WERI-Rb-1 (cell line): Measurements from ENCODE around the gene NPEPL1.
"Not testable (repeated sequence)": the region's sequence is repeated elsewhere in the genome, so short reads cannot be mapped to it uniquely, and the experiment has no call there.

Source experiments
- DNase-seq: peaks from one replicate; pipeline ENCODE4 v3.0.0-alpha.2; 2020
- H3K27ac ChIP-seq: fragments of 250-450 bp; sonication (Bioruptor Pico); 2 replicates; pipeline ENCODE4 v1.5.1; 2020; ENCODE audit warnings: mild to moderate bottlenecking, moderate library complexity
- H3K27me3 ChIP-seq: fragments of 250-450 bp; sonication (Bioruptor Pico); 2 replicates; pipeline ENCODE4 v1.5.1; 2021; ENCODE audit warnings: mild to moderate bottlenecking, low read depth, moderate library complexity; ENCODE audit not compliant: insufficient read depth, severe bottlenecking
- H3K36me3 ChIP-seq: fragments of 250-450 bp; sonication (Bioruptor Pico); 2 replicates; pipeline ENCODE4 v1.5.1; 2020; ENCODE audit warnings: mild to moderate bottlenecking, moderate library complexity
- H3K4me3 ChIP-seq: 2 replicates; pipeline ENCODE4 v1.5.1; 2011; ENCODE audit warnings: low read depth, mild to moderate bottlenecking, control low read depth, low read length
- H3K9me3 ChIP-seq: fragments of 250-450 bp; sonication (Bioruptor Pico); 2 replicates; pipeline ENCODE4 v1.5.1; 2021; ENCODE audit warnings: mild to moderate bottlenecking, moderate library complexity; ENCODE audit not compliant: severe bottlenecking
- CTCF ChIP-seq: IDR thresholded peaks from 2 replicates; pipeline ENCODE4 v1.5.1; 2011; ENCODE audit warnings: low read depth, mild to moderate bottlenecking, control low read depth, inconsistent platforms, low read length

NPEPL1 gene, protein sequence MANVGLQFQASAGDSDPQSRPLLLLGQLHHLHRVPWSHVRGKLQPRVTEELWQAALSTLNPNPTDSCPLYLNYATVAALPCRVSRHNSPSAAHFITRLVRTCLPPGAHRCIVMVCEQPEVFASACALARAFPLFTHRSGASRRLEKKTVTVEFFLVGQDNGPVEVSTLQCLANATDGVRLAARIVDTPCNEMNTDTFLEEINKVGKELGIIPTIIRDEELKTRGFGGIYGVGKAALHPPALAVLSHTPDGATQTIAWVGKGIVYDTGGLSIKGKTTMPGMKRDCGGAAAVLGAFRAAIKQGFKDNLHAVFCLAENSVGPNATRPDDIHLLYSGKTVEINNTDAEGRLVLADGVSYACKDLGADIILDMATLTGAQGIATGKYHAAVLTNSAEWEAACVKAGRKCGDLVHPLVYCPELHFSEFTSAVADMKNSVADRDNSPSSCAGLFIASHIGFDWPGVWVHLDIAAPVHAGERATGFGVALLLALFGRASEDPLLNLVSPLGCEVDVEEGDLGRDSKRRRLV

DNA sequence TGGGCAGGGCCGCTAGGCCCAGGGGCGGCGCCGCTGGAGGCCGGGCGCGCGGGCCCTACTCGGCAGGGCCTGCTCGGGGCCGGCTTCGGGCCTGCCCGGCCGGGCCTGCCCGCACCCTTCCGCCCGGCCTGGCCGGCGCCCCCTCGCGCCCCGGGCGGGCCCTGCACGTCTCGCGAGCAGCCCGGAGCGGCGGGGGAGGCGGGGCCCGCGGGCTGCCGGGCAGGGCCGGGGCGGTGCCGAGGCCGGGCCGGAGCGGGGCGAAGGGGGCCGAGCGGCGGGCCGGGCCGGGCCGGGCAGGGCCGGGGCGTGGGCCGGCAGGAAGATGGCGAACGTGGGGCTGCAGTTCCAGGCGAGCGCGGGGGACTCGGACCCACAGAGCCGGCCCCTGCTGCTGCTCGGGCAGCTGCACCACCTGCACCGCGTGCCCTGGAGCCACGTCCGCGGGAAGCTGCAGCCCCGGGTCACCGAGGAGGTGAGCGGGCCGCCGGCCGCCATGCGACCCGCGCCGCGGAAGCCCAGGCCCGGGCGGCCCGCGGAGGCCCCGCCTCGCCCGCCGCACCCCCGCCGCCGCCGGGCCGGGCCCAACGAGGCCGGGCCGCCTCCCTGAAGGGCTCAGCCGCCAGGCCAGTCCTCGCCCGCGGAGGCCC, at the start of gene NPEPL1:
Gene NPEPL1, plus strand, starts transcription at position 222 of the 647 bp plus-strand sequence. Its CDS starts 101 bp downstream, at position 323.
- no peaks in the 10 kb centered on the region for H3K27me3 ChIP-seq
- H3K36me3 ChIP-seq = peaks cover 7% of the 10 kb centered on the region
- peak within 1 kb of the TSS; percentile 18 for H3K4me3 ChIP-seq
- H3K9me3 ChIP-seq = no peaks in the 10 kb centered on the region
- H3K27ac ChIP-seq = peak within 1 kb of the TSS; percentile 62
- TF ChIP-seq CTCF = no peak
- DNase-seq = peak; percentile 34

DNA sequence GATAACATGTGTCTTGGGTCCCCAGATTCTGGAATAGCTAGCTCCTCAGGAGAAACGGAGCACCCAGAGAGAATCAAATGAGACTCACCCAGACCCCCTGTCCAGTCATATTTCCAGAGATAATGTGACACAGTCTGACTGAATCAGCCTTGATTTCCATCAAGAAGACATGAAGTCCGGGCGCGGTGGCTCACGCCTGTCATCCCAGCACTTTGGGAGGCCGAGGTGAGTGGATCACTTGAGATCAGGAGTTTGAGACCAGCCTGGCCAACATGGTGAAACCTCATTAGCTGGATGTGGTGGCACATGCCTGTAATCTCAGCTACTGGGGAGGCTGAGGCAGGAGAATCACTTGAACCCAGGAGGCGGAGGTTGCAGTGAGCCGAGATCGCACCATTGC, 49.7 kb upstream of the NPEPL1 start:
- not testable (repeated sequence) for H3K36me3 ChIP-seq, H3K9me3 ChIP-seq, DNase-seq, H3K4me3 ChIP-seq, H3K27me3 ChIP-seq, H3K27ac ChIP-seq

- no peak for TF ChIP-seq CTCF
- Histone ChIP-seq H3K27ac (no peak overlapping the region), H3K27me3 (no peaks in the 10 kb centered on the region), H3K4me3 (no peak overlapping the region), H3K36me3 (no peaks in the 10 kb centered on the region), H3K9me3 (no peaks in the 10 kb centered on the region)
- DNase-seq = no peak
Measured at GRCh38 chr20:58645412-58645968, 47.1 kb upstream of the NPEPL1 start.

GRCh38 chr20:58646257-58646656, 46.3 kb upstream of the NPEPL1 start:
- DNase-seq = no peak
- H3K27ac ChIP-seq = no peak overlapping the region
- H3K36me3 ChIP-seq = peaks cover under 1% of the 10 kb centered on the region
- no peak for TF ChIP-seq CTCF
- H3K4me3 ChIP-seq = no peak overlapping the region
- H3K9me3 ChIP-seq = no peaks in the 10 kb centered on the region
- no peaks in the 10 kb centered on the region for H3K27me3 ChIP-seq

DNA sequence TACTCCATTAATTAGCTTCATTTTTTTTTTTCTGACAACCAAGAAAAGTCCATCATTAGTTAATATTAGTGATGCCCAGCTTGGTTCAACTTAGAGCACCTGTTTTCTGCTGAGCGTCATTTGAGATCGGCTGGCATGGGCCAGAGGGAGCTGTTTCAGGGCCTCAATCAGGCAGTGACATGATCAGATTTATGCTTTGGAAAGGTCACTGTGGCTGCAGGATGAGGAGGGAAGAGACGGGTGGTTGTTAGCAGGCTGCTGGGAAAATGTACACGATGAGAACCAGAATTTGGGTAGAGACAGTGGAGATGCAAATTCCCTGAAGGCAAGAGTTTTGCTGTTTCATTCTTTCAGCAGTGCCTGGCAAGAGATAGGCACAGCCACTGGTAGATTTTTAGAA, 45.9 kb upstream of the NPEPL1 start:
- H3K27ac ChIP-seq = no peak overlapping the region
- TF ChIP-seq CTCF = no peak
- H3K36me3 ChIP-seq = peaks cover 2% of the 10 kb centered on the region
- no peak for DNase-seq
- H3K9me3 ChIP-seq = no peaks in the 10 kb centered on the region
- no peak overlapping the region for H3K4me3 ChIP-seq
- no peaks in the 10 kb centered on the region for H3K27me3 ChIP-seq

DNA sequence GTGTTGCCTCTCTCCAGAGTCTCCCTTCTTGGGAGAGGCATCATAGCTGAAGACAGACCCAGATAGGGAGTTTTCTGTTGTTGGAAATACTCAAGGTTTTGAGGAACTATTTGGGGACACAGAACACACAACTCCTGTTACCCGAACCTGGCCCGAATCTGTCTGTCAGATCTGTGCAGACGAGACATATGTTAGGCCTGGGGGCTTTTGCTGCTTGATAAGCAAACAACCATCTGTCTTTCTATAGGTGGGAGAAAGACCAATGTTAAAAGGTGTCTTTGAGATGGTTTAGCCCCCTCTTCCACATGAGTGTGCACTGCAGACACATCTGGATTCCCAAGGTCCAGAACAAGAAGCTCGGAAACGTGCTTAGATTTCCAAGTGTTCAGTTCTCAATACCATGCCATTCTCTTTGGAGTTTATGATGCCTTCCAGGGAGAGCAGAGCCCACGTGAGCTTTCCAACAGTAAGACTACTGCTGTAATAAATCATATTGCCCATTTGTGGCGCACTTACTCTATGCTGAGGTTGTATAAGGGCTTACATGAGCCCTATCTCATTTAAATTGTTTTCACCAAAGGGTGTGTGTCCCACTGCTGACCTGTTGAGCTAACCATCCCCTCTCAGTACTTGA, 45.3 kb upstream of the NPEPL1 start:
- no peak for DNase-seq

More for the DNA sequence above, 45.3 kb upstream of the NPEPL1 start:
- no peaks in the 10 kb centered on the region for H3K27me3 ChIP-seq
- H3K36me3 ChIP-seq = peaks cover 2% of the 10 kb centered on the region
- no peak for TF ChIP-seq CTCF
- H3K9me3 ChIP-seq = no peaks in the 10 kb centered on the region
- no peak overlapping the region for H3K27ac ChIP-seq
- no peak overlapping the region for H3K4me3 ChIP-seq
